Nasal cavity respiratory epithelium epithelial cell of viscerocranial mucosa (primary cell): ENCODE measurements around the gene GCKR. TPM values are rescaled to one million over a fixed set of nuclear protein-coding genes. Genes with fewer than 3 reads are reported as not detected.

ENCODE experiments used
- total RNA-seq: library from RNA; depleted of rRNA; stranded (reverse); fragments of >200 nt; gene quantifications from 2 replicates; pipeline ENCODE4 v1.2.3, GENCODE V29; 2014

Gene GCKR, protein sequence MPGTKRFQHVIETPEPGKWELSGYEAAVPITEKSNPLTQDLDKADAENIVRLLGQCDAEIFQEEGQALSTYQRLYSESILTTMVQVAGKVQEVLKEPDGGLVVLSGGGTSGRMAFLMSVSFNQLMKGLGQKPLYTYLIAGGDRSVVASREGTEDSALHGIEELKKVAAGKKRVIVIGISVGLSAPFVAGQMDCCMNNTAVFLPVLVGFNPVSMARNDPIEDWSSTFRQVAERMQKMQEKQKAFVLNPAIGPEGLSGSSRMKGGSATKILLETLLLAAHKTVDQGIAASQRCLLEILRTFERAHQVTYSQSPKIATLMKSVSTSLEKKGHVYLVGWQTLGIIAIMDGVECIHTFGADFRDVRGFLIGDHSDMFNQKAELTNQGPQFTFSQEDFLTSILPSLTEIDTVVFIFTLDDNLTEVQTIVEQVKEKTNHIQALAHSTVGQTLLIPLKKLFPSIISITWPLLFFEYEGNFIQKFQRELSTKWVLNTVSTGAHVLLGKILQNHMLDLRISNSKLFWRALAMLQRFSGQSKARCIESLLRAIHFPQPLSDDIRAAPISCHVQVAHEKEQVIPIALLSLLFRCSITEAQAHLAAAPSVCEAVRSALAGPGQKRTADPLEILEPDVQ
- total RNA-seq: under 0.01 TPM in 1 of 2 replicates, not detected in the other

GRCh38 chr2:27496357-27497287 lies at the start of gene GCKR:
GCKR (plus strand) TSS chr2:27496839; CDS start chr2:27496905, 66 bp downstream.

GRCh38 chr2:27489498-27490397 lies 6.9 kb upstream of the GCKR start, which contains the start of gene IFT172:
IFT172 (minus strand) TSS chr2:27489743; CDS start chr2:27489653, 90 bp downstream.

GRCh38 chr2:27494944-27495554 lies 1.6 kb upstream of the GCKR start, which contains the start of gene FNDC4:
FNDC4 (minus strand) TSS chr2:27495200; CDS start chr2:27494679, 521 bp downstream.

Other genes starting within 250 kb of the GCKR start
- gene SLC30A3, start 233.8 kb upstream of the GCKR start, total RNA-seq: not detected in 2 replicates
- gene DNAJC5G, start 221.4 kb upstream of the GCKR start, total RNA-seq: not detected in 2 replicates
- not detected in 2 replicates for gene TRIM54, start 214.4 kb upstream of the GCKR start, total RNA-seq
- 1.0 and 1.1 TPM in 2 replicates for gene UCN, start 188.4 kb upstream of the GCKR start, total RNA-seq
- 43.7 and 44.1 TPM in 2 replicates for gene MPV17, start 173.7 kb upstream of the GCKR start, total RNA-seq
- gene GTF3C2, start 140.1 kb upstream of the GCKR start, total RNA-seq: 26.0 and 33.6 TPM in 2 replicates
- gene EIF2B4, start 126.5 kb upstream of the GCKR start, total RNA-seq: 28.6 and 32.8 TPM in 2 replicates
- 79.7 and 108 TPM in 2 replicates for gene SNX17, start 126.2 kb upstream of the GCKR start, total RNA-seq
- 11.9 and 12.6 TPM in 2 replicates for gene ZNF513, start 116.1 kb upstream of the GCKR start, total RNA-seq
- 115 and 118 TPM in 2 replicates for gene PPM1G, start 87.2 kb upstream of the GCKR start, total RNA-seq
- 103 and 125 TPM in 2 replicates for gene NRBP1, start 68.2 kb upstream of the GCKR start, total RNA-seq
- 13.3 and 13.9 TPM in 2 replicates for gene KRTCAP3, start 54.5 kb upstream of the GCKR start, total RNA-seq
- gene IFT172, start 7.1 kb upstream of the GCKR start, total RNA-seq: 5.1 and 11.4 TPM in 2 replicates
- 2.8 and 6.8 TPM in 2 replicates for gene FNDC4, start 1.6 kb upstream of the GCKR start, total RNA-seq
- 3.8 and 11.0 TPM in 2 replicates for gene ZNF512, start 86.2 kb downstream of the GCKR start, total RNA-seq
- gene CCDC121, start 132.2 kb downstream of the GCKR start, total RNA-seq: 0.68 and 1.2 TPM in 2 replicates
- gene GPN1, start 132.2 kb downstream of the GCKR start, total RNA-seq: 40.2 and 40.3 TPM in 2 replicates
- gene SUPT7L, start 166.8 kb downstream of the GCKR start, total RNA-seq: 14.7 and 18.9 TPM in 2 replicates
- 34.1 and 40.3 TPM in 2 replicates for gene SLC4A1AP, start 167.1 kb downstream of the GCKR start, total RNA-seq